Measurements from ENCODE around the gene MINK1.

The MINK1 gene

GRCh38 chr17:4877089-4877488 is 43.9 kb downstream of the MINK1 start:
- no peak overlapping the region for H3K9ac ChIP-seq (ENCODE audit: low read length)
- H3K36me3 ChIP-seq (ENCODE audit: control insufficient read depth, insufficient read depth, low read length) = peaks cover 12% of the 10 kb centered on the region
- no peaks in the 10 kb centered on the region for H3K27me3 ChIP-seq (ENCODE audit: control insufficient read depth, insufficient read depth, low read length)
- H3K4me3 ChIP-seq (ENCODE audit: low read length) = no peak overlapping the region
- H3K4me1 ChIP-seq (ENCODE audit: control insufficient read depth, insufficient read depth, low read length) = no peaks in the 10 kb centered on the region
- H3K27ac ChIP-seq (ENCODE audit: low read depth, low read length) = no peak overlapping the region

GRCh38 chr17:4879601-4880000 is 46.5 kb downstream of the MINK1 start:
- Histone ChIP-seq H3K4me1 (ENCODE audit: control insufficient read depth, insufficient read depth, low read length) (no peaks in the 10 kb centered on the region), H3K27ac (ENCODE audit: low read depth, low read length) (no peak overlapping the region), H3K4me3 (ENCODE audit: low read length) (no peak overlapping the region), H3K9ac (ENCODE audit: low read length) (no peak overlapping the region), H3K36me3 (ENCODE audit: control insufficient read depth, insufficient read depth, low read length) (peaks cover 14% of the 10 kb centered on the region), H3K27me3 (ENCODE audit: control insufficient read depth, insufficient read depth, low read length) (no peaks in the 10 kb centered on the region)

- no peak overlapping the region for H3K9ac ChIP-seq (ENCODE audit: low read length)
- H3K36me3 ChIP-seq (ENCODE audit: control insufficient read depth, insufficient read depth, low read length) = peaks cover 23% of the 10 kb centered on the region
- H3K4me3 ChIP-seq (ENCODE audit: low read length) = no peak overlapping the region
- no peaks in the 10 kb centered on the region for H3K27me3 ChIP-seq (ENCODE audit: control insufficient read depth, insufficient read depth, low read length)
- H3K27ac ChIP-seq (ENCODE audit: low read depth, low read length) = no peak overlapping the region
- no peaks in the 10 kb centered on the region for H3K4me1 ChIP-seq (ENCODE audit: control insufficient read depth, insufficient read depth, low read length)
Measured at GRCh38 chr17:4880857-4881256, 47.7 kb downstream of the MINK1 start.

- no peaks in the 10 kb centered on the region for H3K27me3 ChIP-seq (ENCODE audit: control insufficient read depth, insufficient read depth, low read length)
- no peak overlapping the region for H3K27ac ChIP-seq (ENCODE audit: low read depth, low read length)
- no peak overlapping the region for H3K4me3 ChIP-seq (ENCODE audit: low read length)
- H3K36me3 ChIP-seq (ENCODE audit: control insufficient read depth, insufficient read depth, low read length) = peaks cover 33% of the 10 kb centered on the region
- no peak overlapping the region for H3K9ac ChIP-seq (ENCODE audit: low read length)
- no peaks in the 10 kb centered on the region for H3K4me1 ChIP-seq (ENCODE audit: control insufficient read depth, insufficient read depth, low read length)
Measured at GRCh38 chr17:4881761-4882555, 48.8 kb downstream of the MINK1 start.

- no peaks in the 10 kb centered on the region for H3K27me3 ChIP-seq (ENCODE audit: control insufficient read depth, insufficient read depth, low read length)
- H3K4me3 ChIP-seq (ENCODE audit: low read length) = no peak overlapping the region
- H3K4me1 ChIP-seq (ENCODE audit: control insufficient read depth, insufficient read depth, low read length) = no peaks in the 10 kb centered on the region
- no peak overlapping the region for H3K27ac ChIP-seq (ENCODE audit: low read depth, low read length)
- H3K9ac ChIP-seq (ENCODE audit: low read length) = no peak overlapping the region
- H3K36me3 ChIP-seq (ENCODE audit: control insufficient read depth, insufficient read depth, low read length) = peaks cover 34% of the 10 kb centered on the region
Measured at GRCh38 chr17:4884489-4884888, 51.3 kb downstream of the MINK1 start.

- H3K4me3 ChIP-seq (ENCODE audit: low read length) = no peak overlapping the region
- H3K9ac ChIP-seq (ENCODE audit: low read length) = no peak overlapping the region
- peaks cover 49% of the 10 kb centered on the region for H3K36me3 ChIP-seq (ENCODE audit: control insufficient read depth, insufficient read depth, low read length)
- no peaks in the 10 kb centered on the region for H3K27me3 ChIP-seq (ENCODE audit: control insufficient read depth, insufficient read depth, low read length)
- no peak overlapping the region for H3K27ac ChIP-seq (ENCODE audit: low read depth, low read length)
- no peaks in the 10 kb centered on the region for H3K4me1 ChIP-seq (ENCODE audit: control insufficient read depth, insufficient read depth, low read length)
Measured at GRCh38 chr17:4886830-4887229, 53.7 kb downstream of the MINK1 start.

GRCh38 chr17:4887581-4887980 is 54.4 kb downstream of the MINK1 start:
- H3K9ac ChIP-seq (ENCODE audit: low read length) = no peak overlapping the region
- H3K4me3 ChIP-seq (ENCODE audit: low read length) = no peak overlapping the region
- no peaks in the 10 kb centered on the region for H3K4me1 ChIP-seq (ENCODE audit: control insufficient read depth, insufficient read depth, low read length)
- no peaks in the 10 kb centered on the region for H3K27me3 ChIP-seq (ENCODE audit: control insufficient read depth, insufficient read depth, low read length)
- peaks cover 52% of the 10 kb centered on the region for H3K36me3 ChIP-seq (ENCODE audit: control insufficient read depth, insufficient read depth, low read length)
- H3K27ac ChIP-seq (ENCODE audit: low read depth, low read length) = no peak overlapping the region

- Histone ChIP-seq H3K36me3 (ENCODE audit: control insufficient read depth, insufficient read depth, low read length) (peaks cover 58% of the 10 kb centered on the region), H3K27ac (ENCODE audit: low read depth, low read length) (no peak overlapping the region), H3K27me3 (ENCODE audit: control insufficient read depth, insufficient read depth, low read length) (no peaks in the 10 kb centered on the region), H3K9ac (ENCODE audit: low read length) (no peak overlapping the region), H3K4me1 (ENCODE audit: control insufficient read depth, insufficient read depth, low read length) (no peaks in the 10 kb centered on the region), H3K4me3 (ENCODE audit: low read length) (no peak overlapping the region)
Measured at GRCh38 chr17:4891411-4892410, 58.6 kb downstream of the MINK1 start.

GRCh38 chr17:4892499-4893221 is 59.5 kb downstream of the MINK1 start:
- Histone ChIP-seq H3K27me3 (ENCODE audit: control insufficient read depth, insufficient read depth, low read length) (no peaks in the 10 kb centered on the region), H3K4me1 (ENCODE audit: control insufficient read depth, insufficient read depth, low read length) (no peaks in the 10 kb centered on the region), H3K36me3 (ENCODE audit: control insufficient read depth, insufficient read depth, low read length) (peaks cover 52% of the 10 kb centered on the region), H3K9ac (ENCODE audit: low read length) (no peak overlapping the region), H3K27ac (ENCODE audit: low read depth, low read length) (no peak overlapping the region), H3K4me3 (ENCODE audit: low read length) (no peak overlapping the region)

- no peak overlapping the region for H3K9ac ChIP-seq (ENCODE audit: low read length)
- H3K27ac ChIP-seq (ENCODE audit: low read depth, low read length) = no peak overlapping the region
- peaks cover 52% of the 10 kb centered on the region for H3K36me3 ChIP-seq (ENCODE audit: control insufficient read depth, insufficient read depth, low read length)
- no peaks in the 10 kb centered on the region for H3K4me1 ChIP-seq (ENCODE audit: control insufficient read depth, insufficient read depth, low read length)
- H3K27me3 ChIP-seq (ENCODE audit: control insufficient read depth, insufficient read depth, low read length) = no peaks in the 10 kb centered on the region
- H3K4me3 ChIP-seq (ENCODE audit: low read length) = no peak overlapping the region
Measured at GRCh38 chr17:4893272-4893671, 60.1 kb downstream of the MINK1 start.

- Histone ChIP-seq H3K4me1 (ENCODE audit: control insufficient read depth, insufficient read depth, low read length) (peaks cover 2% of the 10 kb centered on the region), H3K9ac (ENCODE audit: low read length) (no peak overlapping the region), H3K27me3 (ENCODE audit: control insufficient read depth, insufficient read depth, low read length) (peaks cover 4% of the 10 kb centered on the region), H3K27ac (ENCODE audit: low read depth, low read length) (no peak overlapping the region), H3K36me3 (ENCODE audit: control insufficient read depth, insufficient read depth, low read length) (peaks cover 52% of the 10 kb centered on the region), H3K4me3 (ENCODE audit: low read length) (no peak overlapping the region)
Measured at GRCh38 chr17:4893721-4894560, 60.8 kb downstream of the MINK1 start.

Measured in rectal smooth muscle tissue (tissue), 1 donor.